Aorta (tissue), 5 donors: ENCODE results near the gene MIER1. TPM values are rescaled to one million over a fixed set of nuclear protein-coding genes. Genes with fewer than 3 reads are reported as not detected.

Experiments
- ATAC-seq: fragments of 200-7000 bp; cut with Tn5 transposase; one replicate; pipeline ENCODE4 v1.9.1; 2022; ENCODE audit warnings: moderate library complexity; ENCODE audit not compliant: low FRiP score
- DNase-seq, 2 donors: peaks; one replicate each; pipeline ENCODE4 v3.0.0-alpha.2; 2020
- H3K27ac ChIP-seq, 2 donors: one replicate each; pipeline ENCODE4 v1.5.1; 2013; ENCODE audit warnings: low read length in 2 of 2, mild to moderate bottlenecking in 2 of 2, moderate library complexity in 2 of 2, control low read depth in 1 of 2, inconsistent platforms in 1 of 2, low read depth in 1 of 2
- H3K27me3 ChIP-seq, 2 donors: one replicate each; pipeline ENCODE4 v1.6.1; 2013; ENCODE audit warnings: control low read depth in 1 of 2, low read length in 1 of 2, mild to moderate bottlenecking in 1 of 2, moderate library complexity in 1 of 2; ENCODE audit not compliant: insufficient read depth in 2 of 2, control insufficient read depth in 1 of 2
- H3K36me3 ChIP-seq, 2 donors: one replicate each; pipeline ENCODE4 v1.6.1; 2013; ENCODE audit warnings: control low read depth in 1 of 2, low read length in 1 of 2, mild to moderate bottlenecking in 1 of 2; ENCODE audit not compliant: insufficient read depth in 2 of 2, control insufficient read depth in 1 of 2
- H3K4me1 ChIP-seq, 2 donors: one replicate each; pipeline ENCODE4 v1.6.1; 2013; ENCODE audit warnings: low read length in 2 of 2, control low read depth in 1 of 2, mild to moderate bottlenecking in 1 of 2, moderate library complexity in 1 of 2; ENCODE audit not compliant: insufficient read depth in 2 of 2, control insufficient read depth in 1 of 2
- H3K4me3 ChIP-seq, 2 donors: one replicate each; pipeline ENCODE4 v1.5.1; 2013; ENCODE audit warnings: low read length in 2 of 2, control low read depth in 1 of 2, mild to moderate bottlenecking in 1 of 2
- H3K9me3 ChIP-seq: one replicate; pipeline ENCODE4 v1.6.1; 2013; ENCODE audit warnings: mild to moderate bottlenecking, low read length; ENCODE audit not compliant: control insufficient read depth
- WGBS, 2 donors: extraction: QIAGEN DNeasy Blood & Tissue Kit; methylation state at CpG; one replicate each; pipeline ENCODE4 v1.1.7; 2013; 5-methylcytosine and 5-hydroxymethylcytosine counted together
- intact Hi-C, 2 donors: fragments of 100-400 bp; cut with DNase I; formaldehyde crosslinking; loops; one replicate each; pipeline versions ENCODE4 v1.14.2 to v1.15.0; 2022
- polyA plus RNA-seq, 2 donors: library from polyadenylated mRNA; stranded (reverse); fragments of 200-250 nt; gene quantifications; one replicate each; pipeline ENCODE4 v1.2.3, GENCODE V29; 2013
- total RNA-seq, 2 donors: library from RNA; stranded (reverse); fragmentation: NEBNext Ultra II Directional; extraction: Animal tissue kit (Norgen Biotek cat#: 25700); gene quantifications; one replicate each; pipeline ENCODE4 v1.2.1, GENCODE V29; 2021
- donor health status: healthy with polysubstance abuse.
- donor health status: Bipolar disorder and iron deficiency.
- donor health status: DM: no; HTN: no; CAD: no.
- donor health status: DM: no; HTN: no; CAD: no.
- donor health status: DM: yes; HTN: yes; CAD: no.

MIER1 gene
- total and polyA plus RNA-seq, 4 donors: 20.1 to 55.7 (median 44.3) TPM

GRCh38 chr1:66919063-66919462 lies 5.7 kb upstream of the MIER1 start:
- 83 to 88% methylated on average over 1 of the region's 1 CpG for WGBS, 2 donors
- peaks cover 0 to 2% of the 10 kb centered on the region in 2 donors for H3K4me1 ChIP-seq
- H3K36me3 ChIP-seq: no peaks in the 10 kb centered on the region
- ATAC-seq (no peak), DNase-seq (no peak)
- H3K4me3 ChIP-seq: no peak overlapping the region
- no peak overlapping the region for H3K27ac ChIP-seq
- intact Hi-C loops: no loop called here
- H3K9me3 ChIP-seq: no peaks in the 10 kb centered on the region
- H3K27me3 ChIP-seq: no peaks in the 10 kb centered on the region

- ATAC-seq (no peak), DNase-seq (no peak)
- H3K27me3 ChIP-seq: no peaks in the 10 kb centered on the region
- no peaks in the 10 kb centered on the region for H3K36me3 ChIP-seq
- H3K27ac ChIP-seq: no peak overlapping the region
- peaks cover 0 to 2% of the 10 kb centered on the region in 2 donors for H3K4me1 ChIP-seq
- no peak overlapping the region for H3K4me3 ChIP-seq
- no peaks in the 10 kb centered on the region for H3K9me3 ChIP-seq
- WGBS, 2 donors: 92 to 93% methylated on average over 3 of the region's 3 CpGs
- intact Hi-C loops: no loop called here
These were observed 5.0 kb upstream of the MIER1 start for GRCh38 chr1:66919828-66920227.

GRCh38 chr1:66920543-66920942 lies 4.2 kb upstream of the MIER1 start:
- WGBS, 2 donors: 95 to 100% methylated on average over 2 of the region's 2 CpGs
- intact Hi-C loops: no loop called here
- no peaks in the 10 kb centered on the region for H3K36me3 ChIP-seq
- H3K4me1 ChIP-seq: peaks cover 0 to 2% of the 10 kb centered on the region in 2 donors
- H3K27me3 ChIP-seq: no peaks in the 10 kb centered on the region
- DNase-seq (no peak), ATAC-seq (no peak)
- no peak overlapping the region for H3K27ac ChIP-seq
- H3K9me3 ChIP-seq: no peaks in the 10 kb centered on the region
- no peak overlapping the region for H3K4me3 ChIP-seq

- H3K4me3 ChIP-seq: peak overlapping the region; percentile 59 to 63
- ATAC-seq: no peak
- no peaks in the 10 kb centered on the region for H3K9me3 ChIP-seq
- no peaks in the 10 kb centered on the region for H3K27me3 ChIP-seq
- no peak for DNase-seq
- 3 to 4% methylated on average over 11 of the region's 11 CpGs for whole genome bisulfite sequencing, 2 donors
- peak overlapping the region; percentile 6 to 87 for H3K27ac ChIP-seq
- intact Hi-C loops: loop anchor here in 1 of 2 donors (5.0 kb wide), 1 partner anchor 248 kb away; no protein-coding TSS in a partner anchor
- no peaks in the 10 kb centered on the region for H3K36me3 ChIP-seq
- peaks cover 0 to 4% of the 10 kb centered on the region in 2 donors for H3K4me1 ChIP-seq
These were observed 744 bp downstream of the MIER1 start for GRCh38 chr1:66925558-66925910.

GRCh38 chr1:66925944-66926343 lies 1.2 kb downstream of the MIER1 start:
- intact Hi-C loops: loop anchor here in 1 of 2 donors (5.0 kb wide), 1 partner anchor 249 kb away; no protein-coding TSS in a partner anchor
- H3K27ac ChIP-seq: peak overlapping the region; percentile 6 to 87
- ATAC-seq: no peak
- peak overlapping the region; percentile 59 to 63 for H3K4me3 ChIP-seq
- H3K27me3 ChIP-seq: no peaks in the 10 kb centered on the region
- no peaks in the 10 kb centered on the region for H3K36me3 ChIP-seq
- no peak for DNase-seq
- peaks cover 0 to 4% of the 10 kb centered on the region in 2 donors for H3K4me1 ChIP-seq
- H3K9me3 ChIP-seq: no peaks in the 10 kb centered on the region
- WGBS, 2 donors: 24% methylated on average over 9 of the region's 9 CpGs

GRCh38 chr1:66927528-66927927 lies 2.7 kb downstream of the MIER1 start:
- intact Hi-C loops: loop anchor here in 1 of 2 donors (5.0 kb wide), 1 partner anchor 250 kb away; no protein-coding TSS in a partner anchor
- Histone ChIP-seq H3K9me3 (no peaks in the 10 kb centered on the region), H3K27me3 (no peaks in the 10 kb centered on the region), H3K27ac (no peak overlapping the region), H3K4me3 (no peak overlapping the region), H3K4me1 (peaks cover 3 to 4% of the 10 kb centered on the region in 2 donors), H3K36me3 (no peaks in the 10 kb centered on the region)
- DNase-seq: no peak
- ATAC-seq: no peak

- H3K4me3 ChIP-seq: peak overlapping the region; percentile 74 to 94
- peak overlapping the region in 1 of 2 donors; percentile 66 for H3K27ac ChIP-seq
- no peaks in the 10 kb centered on the region for H3K36me3 ChIP-seq
- peaks cover 2 to 3% of the 10 kb centered on the region in 2 donors for H3K4me1 ChIP-seq
- DNase-seq (no peak), ATAC-seq (no peak)
- no peaks in the 10 kb centered on the region for H3K27me3 ChIP-seq
- intact Hi-C loops: loop anchor here in 1 of 2 donors (5.0 kb wide), 1 partner anchor 252 kb away; no protein-coding TSS in a partner anchor
- H3K9me3 ChIP-seq: no peaks in the 10 kb centered on the region
- 17 to 20% methylated on average over 3 of the region's 3 CpGs for WGBS, 2 donors
These were observed 4.4 kb downstream of the MIER1 start for GRCh38 chr1:66929146-66929688.

GRCh38 chr1:66929691-66929998 lies 4.9 kb downstream of the MIER1 start:
- DNase-seq (no peak), ATAC-seq (no peak)
- H3K27ac ChIP-seq: peak overlapping the region in 1 of 2 donors; percentile 66
- 3% methylated on average over 9 of the region's 9 CpGs for WGBS, 2 donors
- H3K4me1 ChIP-seq: peaks cover 2 to 3% of the 10 kb centered on the region in 2 donors
- no peaks in the 10 kb centered on the region for H3K36me3 ChIP-seq
- H3K9me3 ChIP-seq: no peaks in the 10 kb centered on the region
- intact Hi-C loops: loop anchor here in 1 of 2 donors (5.0 kb wide), 1 partner anchor 252 kb away; no protein-coding TSS in a partner anchor
- peak overlapping the region; percentile 74 to 94 for H3K4me3 ChIP-seq
- no peaks in the 10 kb centered on the region for H3K27me3 ChIP-seq
